ENCODE results near the gene FMO3. TPM values are rescaled to one million over a fixed set of nuclear protein-coding genes. Genes with fewer than 3 reads are reported as not detected.

Gene FMO3
- total RNA-seq, 1 donor from 2014 or later, result not detected

- FAIRE-seq (no peak), DNase-seq (ENCODE audit: low read depth) (no peak)
- Histone ChIP-seq H3K27me3 (ENCODE audit: control insufficient read depth, insufficient read depth, low read length) (no peaks in the 10 kb centered on the region), H3K4me3 (ENCODE audit: low read depth, low read length) (no peak overlapping the region), H3K36me3 (ENCODE audit: control insufficient read depth, insufficient read depth, low read length) (no peaks in the 10 kb centered on the region)
- TF ChIP-seq CTCF (IDR thresholded peaks at IDR 0.05; ENCODE audit: insufficient read depth, low read length, severe bottlenecking), result no peak
Observed at GRCh38 chr1:171139890-171140289, 49.2 kb downstream of the FMO3 start.

GRCh38 chr1:171140401-171140800 is 49.7 kb downstream of the FMO3 start:
- no peak for TF ChIP-seq CTCF (IDR thresholded peaks at IDR 0.05; ENCODE audit: insufficient read depth, low read length, severe bottlenecking)
- Histone ChIP-seq H3K36me3 (ENCODE audit: control insufficient read depth, insufficient read depth, low read length) (no peaks in the 10 kb centered on the region), H3K4me3 (ENCODE audit: low read depth, low read length) (no peak overlapping the region), H3K27me3 (ENCODE audit: control insufficient read depth, insufficient read depth, low read length) (no peaks in the 10 kb centered on the region)
- FAIRE-seq (no peak), DNase-seq (ENCODE audit: low read depth) (no peak)

- Histone ChIP-seq H3K36me3 (ENCODE audit: control insufficient read depth, insufficient read depth, low read length) (no peaks in the 10 kb centered on the region), H3K27me3 (ENCODE audit: control insufficient read depth, insufficient read depth, low read length) (no peaks in the 10 kb centered on the region), H3K4me3 (ENCODE audit: low read depth, low read length) (no peak overlapping the region)
- TF ChIP-seq CTCF (IDR thresholded peaks at IDR 0.05; ENCODE audit: insufficient read depth, low read length, severe bottlenecking), result no peak
- DNase-seq (ENCODE audit: low read depth), result no peak
- no peak for FAIRE-seq
Observed at GRCh38 chr1:171140956-171141687, 50.4 kb downstream of the FMO3 start.

GRCh38 chr1:171141688-171142415 is 51.1 kb downstream of the FMO3 start:
- Histone ChIP-seq H3K36me3 (ENCODE audit: control insufficient read depth, insufficient read depth, low read length) (no peaks in the 10 kb centered on the region), H3K27me3 (ENCODE audit: control insufficient read depth, insufficient read depth, low read length) (no peaks in the 10 kb centered on the region), H3K4me3 (ENCODE audit: low read depth, low read length) (no peak overlapping the region)
- no peak for TF ChIP-seq CTCF (IDR thresholded peaks at IDR 0.05; ENCODE audit: insufficient read depth, low read length, severe bottlenecking)
- FAIRE-seq (no peak), DNase-seq (ENCODE audit: low read depth) (no peak)

GRCh38 chr1:171142416-171143385 is 52.0 kb downstream of the FMO3 start:
- H3K27me3 ChIP-seq (ENCODE audit: control insufficient read depth, insufficient read depth, low read length), result no peaks in the 10 kb centered on the region
- H3K36me3 ChIP-seq (ENCODE audit: control insufficient read depth, insufficient read depth, low read length), result no peaks in the 10 kb centered on the region
- no peak for FAIRE-seq
- no peak overlapping the region for H3K4me3 ChIP-seq (ENCODE audit: low read depth, low read length)
- no peak for TF ChIP-seq CTCF (IDR thresholded peaks at IDR 0.05; ENCODE audit: insufficient read depth, low read length, severe bottlenecking)
- DNase-seq (ENCODE audit: low read depth), result no peak

Data from bronchial epithelial cell (primary cell).